C4-2B (cell line): ENCODE results near the gene KRTAP16-1.
"Not testable (repeated sequence)": the region's sequence is repeated elsewhere in the genome, so short reads cannot be mapped to it uniquely, and the experiment has no call there.

Experiments
- ZFX ChIP-seq: fragments of 450-650 bp; IDR thresholded peaks from 2 replicates; pipeline ENCODE4 v1.6.1; 2017
- TF ChIP-seq, protein P1 (sequence below): fragments of 450-650 bp; conservative IDR thresholded peaks from 2 replicates; pipeline ENCODE4 v1.5.1; 2017; ENCODE audit warnings: mild to moderate bottlenecking

DNA sequence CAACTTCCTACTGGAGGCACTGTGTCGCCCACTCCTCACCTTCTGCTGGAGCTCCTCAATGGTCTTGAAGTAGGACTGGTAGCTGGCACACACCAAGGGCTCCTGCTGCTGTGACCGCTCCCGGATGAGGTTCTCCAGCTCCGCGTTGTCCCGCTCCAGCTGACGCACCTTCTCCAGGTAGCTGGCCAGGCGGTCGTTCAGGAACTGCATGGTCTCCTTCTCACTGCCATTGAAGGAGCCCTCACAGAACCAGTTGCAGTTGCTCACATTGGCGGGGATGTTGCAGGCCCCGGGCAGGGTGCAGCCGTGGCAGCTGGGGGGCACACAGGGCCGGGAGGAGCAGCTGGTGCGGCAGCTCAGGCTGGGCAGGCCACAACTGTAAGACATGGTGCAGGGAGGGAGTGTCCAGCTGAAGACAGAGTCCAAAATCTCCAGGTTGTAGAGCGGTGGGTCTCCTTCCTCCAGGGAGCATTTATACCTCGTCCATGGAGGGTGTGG is 41.3 kb upstream of the KRTAP16-1 start, which contains the start of gene KRT33A:
- TF ChIP-seq, protein P1, sequence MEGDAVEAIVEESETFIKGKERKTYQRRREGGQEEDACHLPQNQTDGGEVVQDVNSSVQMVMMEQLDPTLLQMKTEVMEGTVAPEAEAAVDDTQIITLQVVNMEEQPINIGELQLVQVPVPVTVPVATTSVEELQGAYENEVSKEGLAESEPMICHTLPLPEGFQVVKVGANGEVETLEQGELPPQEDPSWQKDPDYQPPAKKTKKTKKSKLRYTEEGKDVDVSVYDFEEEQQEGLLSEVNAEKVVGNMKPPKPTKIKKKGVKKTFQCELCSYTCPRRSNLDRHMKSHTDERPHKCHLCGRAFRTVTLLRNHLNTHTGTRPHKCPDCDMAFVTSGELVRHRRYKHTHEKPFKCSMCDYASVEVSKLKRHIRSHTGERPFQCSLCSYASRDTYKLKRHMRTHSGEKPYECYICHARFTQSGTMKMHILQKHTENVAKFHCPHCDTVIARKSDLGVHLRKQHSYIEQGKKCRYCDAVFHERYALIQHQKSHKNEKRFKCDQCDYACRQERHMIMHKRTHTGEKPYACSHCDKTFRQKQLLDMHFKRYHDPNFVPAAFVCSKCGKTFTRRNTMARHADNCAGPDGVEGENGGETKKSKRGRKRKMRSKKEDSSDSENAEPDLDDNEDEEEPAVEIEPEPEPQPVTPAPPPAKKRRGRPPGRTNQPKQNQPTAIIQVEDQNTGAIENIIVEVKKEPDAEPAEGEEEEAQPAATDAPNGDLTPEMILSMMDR = not testable (repeated sequence)
- not testable (repeated sequence) for TF ChIP-seq ZFX
